GM12865 (cell line): Measurements from ENCODE around the gene ABHD12B.

Experiments
- DNase-seq: peaks from one replicate; pipeline ENCODE4 v3.0.0; 2010; ENCODE audit warnings: low read depth
- H3K4me3 ChIP-seq: 2 replicates; pipeline ENCODE4 v1.5.1; 2011; ENCODE audit warnings: mild to moderate bottlenecking, low read depth, low read length, control low read depth
- TF ChIP-seq, protein P1 (sequence below): IDR thresholded peaks from 2 replicates; pipeline ENCODE4 v1.5.1; 2011; ENCODE audit warnings: low read length, control low read depth, low read depth, inconsistent platforms; ENCODE audit not compliant: insufficient read depth; ENCODE audit errors: missing control alignments

ABHD12B gene

DNA sequence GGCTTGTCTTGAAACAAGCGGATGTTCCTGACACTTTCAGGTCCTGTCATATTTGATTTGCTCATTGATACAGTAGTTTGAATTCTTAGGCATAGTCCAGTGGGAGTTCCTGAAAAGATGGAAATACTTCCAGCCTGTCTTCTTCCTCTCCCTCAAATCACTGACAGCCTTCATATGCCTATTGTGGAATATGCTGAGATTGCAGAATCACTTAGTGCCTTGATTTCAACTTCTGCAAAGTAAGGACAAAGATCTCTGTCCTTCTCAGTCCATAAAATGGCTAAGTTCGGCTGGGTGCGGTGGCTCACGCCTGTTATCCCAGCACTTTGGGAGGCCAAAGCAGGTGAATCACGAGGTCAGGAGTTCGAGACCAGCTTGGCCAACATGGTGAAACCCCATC, 79.2 kb downstream of the ABHD12B start:
- DNase-seq, result no peak
- TF ChIP-seq, protein P1, sequence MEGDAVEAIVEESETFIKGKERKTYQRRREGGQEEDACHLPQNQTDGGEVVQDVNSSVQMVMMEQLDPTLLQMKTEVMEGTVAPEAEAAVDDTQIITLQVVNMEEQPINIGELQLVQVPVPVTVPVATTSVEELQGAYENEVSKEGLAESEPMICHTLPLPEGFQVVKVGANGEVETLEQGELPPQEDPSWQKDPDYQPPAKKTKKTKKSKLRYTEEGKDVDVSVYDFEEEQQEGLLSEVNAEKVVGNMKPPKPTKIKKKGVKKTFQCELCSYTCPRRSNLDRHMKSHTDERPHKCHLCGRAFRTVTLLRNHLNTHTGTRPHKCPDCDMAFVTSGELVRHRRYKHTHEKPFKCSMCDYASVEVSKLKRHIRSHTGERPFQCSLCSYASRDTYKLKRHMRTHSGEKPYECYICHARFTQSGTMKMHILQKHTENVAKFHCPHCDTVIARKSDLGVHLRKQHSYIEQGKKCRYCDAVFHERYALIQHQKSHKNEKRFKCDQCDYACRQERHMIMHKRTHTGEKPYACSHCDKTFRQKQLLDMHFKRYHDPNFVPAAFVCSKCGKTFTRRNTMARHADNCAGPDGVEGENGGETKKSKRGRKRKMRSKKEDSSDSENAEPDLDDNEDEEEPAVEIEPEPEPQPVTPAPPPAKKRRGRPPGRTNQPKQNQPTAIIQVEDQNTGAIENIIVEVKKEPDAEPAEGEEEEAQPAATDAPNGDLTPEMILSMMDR, result no peak
- no peak overlapping the region for H3K4me3 ChIP-seq

DNA sequence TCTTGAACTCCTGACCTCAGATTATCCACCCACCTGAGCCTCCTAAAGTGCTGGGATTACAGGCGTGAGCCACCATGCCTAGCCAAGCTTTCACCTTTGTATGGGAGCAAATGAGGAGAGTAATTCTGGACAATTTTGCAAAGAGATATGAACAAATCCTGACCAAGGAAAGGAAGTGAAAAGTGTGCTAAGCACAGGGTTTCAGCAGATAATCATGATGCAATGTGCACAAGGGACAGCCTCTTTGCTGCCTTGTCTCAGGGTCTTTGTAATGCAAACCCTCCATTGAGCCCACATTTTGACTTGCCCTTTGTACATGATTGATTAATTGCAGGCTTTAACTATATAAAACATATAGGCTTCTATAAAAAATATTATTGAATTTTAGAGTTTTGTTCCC, 81.6 kb downstream of the ABHD12B start:
- DNase-seq, result no peak
- TF ChIP-seq, protein P1, result no peak
- no peak overlapping the region for H3K4me3 ChIP-seq
